PC-9 (cell line): ENCODE data around the gene PMAIP1.

Source experiments
- CTCF ChIP-seq: fragments of 200-600 bp; sonication (generic); conservative IDR thresholded peaks from 2 replicates; pipeline ENCODE4 v1.6.1; 2017; ENCODE audit warnings: mixed run types, antibody characterized with exemption, mild to moderate bottlenecking, moderate library complexity
- EZH2 ChIP-seq: fragments of 200-600 bp; sonication (generic); IDR thresholded peaks from 2 replicates; pipeline ENCODE4 v1.8.0; 2017; ENCODE audit warnings: antibody characterized with exemption, low read depth

GRCh38 chr18:59871711-59872362 is 28.0 kb upstream of the PMAIP1 start:
- TF ChIP-seq EZH2 (no peak), CTCF (no peak)
